Progenitor cell of endocrine pancreas (in vitro differentiated cells): ENCODE measurements around the gene CACNG4. TPM values are rescaled to one million over a fixed set of nuclear protein-coding genes. Genes with fewer than 3 reads are reported as not detected.

Experiments used
- DNase-seq: peaks from one replicate; pipeline ENCODE4 v3.0.0; 2021; ENCODE audit warnings: low spot score; ENCODE audit not compliant: unreplicated experiment
- H3K27ac Mint-ChIP-seq: 2 replicates; pipeline ENCODE4 v1.8.0; 2021; ENCODE audit warnings: mild to moderate bottlenecking, moderate library complexity, mixed read lengths
- H3K27me3 Mint-ChIP-seq: 2 replicates; pipeline ENCODE4 v1.8.0; 2021; ENCODE audit warnings: mixed read lengths
- H3K36me3 Mint-ChIP-seq: 2 replicates; pipeline ENCODE4 v1.8.0; 2022; ENCODE audit warnings: mixed read lengths; ENCODE audit not compliant: insufficient read depth
- H3K4me1 Mint-ChIP-seq: 2 replicates; pipeline ENCODE4 v1.8.0; 2021; ENCODE audit warnings: low read depth, mixed read lengths
- H3K4me3 Mint-ChIP-seq: 2 replicates; pipeline ENCODE4 v1.8.0; 2021; ENCODE audit warnings: low read depth, mild to moderate bottlenecking, moderate library complexity, mixed read lengths
- H3K9me3 Mint-ChIP-seq: 2 replicates; pipeline ENCODE4 v1.8.0; 2021; ENCODE audit warnings: low read depth, mixed read lengths
- CTCF ChIP-seq: fragments of 200-600 bp; sonication (generic); IDR thresholded peaks from one replicate; pipeline ENCODE4 v1.5.0; 2021; ENCODE audit warnings: antibody characterized with exemption, mild to moderate bottlenecking; ENCODE audit not compliant: unreplicated experiment
- total RNA-seq: library from RNA; stranded (reverse); gene quantifications from 2 replicates; pipeline ENCODE4 v1.2.1, GENCODE V29; 2021

CACNG4 gene
- total RNA-seq, 1 donor from 2014 or later = 6.5 TPM

GRCh38 chr17:66929591-66929990 lies 34.9 kb upstream of the CACNG4 start:
- H3K36me3 Mint-ChIP-seq = no peaks in the 10 kb centered on the region
- H3K4me1 Mint-ChIP-seq = no peaks in the 10 kb centered on the region
- H3K27me3 Mint-ChIP-seq = peaks cover 8% of the 10 kb centered on the region
- no peak for TF ChIP-seq CTCF
- no peak overlapping the region for H3K27ac Mint-ChIP-seq
- DNase-seq = no peak
- H3K4me3 Mint-ChIP-seq = no peak overlapping the region
- peaks cover under 1% of the 10 kb centered on the region for H3K9me3 Mint-ChIP-seq

- TF ChIP-seq CTCF = no peak
- Mint-ChIP-seq H3K27ac (no peak overlapping the region), H3K4me3 (no peak overlapping the region), H3K36me3 (no peaks in the 10 kb centered on the region), H3K27me3 (peaks cover 8% of the 10 kb centered on the region), H3K4me1 (no peaks in the 10 kb centered on the region), H3K9me3 (peaks cover 6% of the 10 kb centered on the region)
- DNase-seq = no peak
Measured at GRCh38 chr17:66930933-66931332, 33.6 kb upstream of the CACNG4 start.

- TF ChIP-seq CTCF = no peak
- Mint-ChIP-seq H3K36me3 (no peaks in the 10 kb centered on the region), H3K4me1 (no peaks in the 10 kb centered on the region), H3K4me3 (no peak overlapping the region), H3K9me3 (peaks cover 10% of the 10 kb centered on the region), H3K27ac (no peak overlapping the region), H3K27me3 (peaks cover 8% of the 10 kb centered on the region)
- DNase-seq = no peak
Measured at GRCh38 chr17:66932311-66932710, 32.2 kb upstream of the CACNG4 start.

GRCh38 chr17:66934040-66934439 lies 30.5 kb upstream of the CACNG4 start:
- H3K9me3 Mint-ChIP-seq = peaks cover 21% of the 10 kb centered on the region
- no peak overlapping the region for H3K27ac Mint-ChIP-seq
- H3K36me3 Mint-ChIP-seq = no peaks in the 10 kb centered on the region
- no peak for TF ChIP-seq CTCF
- no peak for DNase-seq
- H3K27me3 Mint-ChIP-seq = peaks cover 7% of the 10 kb centered on the region
- no peak overlapping the region for H3K4me3 Mint-ChIP-seq
- H3K4me1 Mint-ChIP-seq = no peaks in the 10 kb centered on the region

- H3K27me3 Mint-ChIP-seq = peaks cover 3% of the 10 kb centered on the region
- H3K4me1 Mint-ChIP-seq = no peaks in the 10 kb centered on the region
- H3K27ac Mint-ChIP-seq = no peak overlapping the region
- TF ChIP-seq CTCF = no peak
- DNase-seq = no peak
- no peaks in the 10 kb centered on the region for H3K36me3 Mint-ChIP-seq
- peaks cover 21% of the 10 kb centered on the region for H3K9me3 Mint-ChIP-seq
- H3K4me3 Mint-ChIP-seq = no peak overlapping the region
Measured at GRCh38 chr17:66935717-66936116, 28.8 kb upstream of the CACNG4 start.
